KG1 (cell line): ENCODE data around the gene MAD1L1.
"Not testable (repeated sequence)": the region's sequence is repeated elsewhere in the genome, so short reads cannot be mapped to it uniquely, and the experiment has no call there.

Source experiments
- DNase-seq: peaks from one replicate; lab custom pipeline; 2025; lab: John Stamatoyannopoulos, UW

Gene MAD1L1

GRCh38 chr7:1938788-1939433 is 293.8 kb downstream of the MAD1L1 start:
- DNase-seq, result no peak

GRCh38 chr7:1937252-1937605 is 295.5 kb downstream of the MAD1L1 start:
- no peak for DNase-seq

GRCh38 chr7:1936531-1937251 is 296.1 kb downstream of the MAD1L1 start:
- no peak for DNase-seq

- no peak for DNase-seq
These were observed 296.8 kb downstream of the MAD1L1 start for GRCh38 chr7:1936006-1936310.

- no peak for DNase-seq
These were observed 297.4 kb downstream of the MAD1L1 start for GRCh38 chr7:1935176-1936005.

GRCh38 chr7:1934756-1935155 is 298.0 kb downstream of the MAD1L1 start:
- DNase-seq, result no peak

GRCh38 chr7:1934017-1934416 is 298.7 kb downstream of the MAD1L1 start:
- DNase-seq, result no peak

- no peak for DNase-seq
These were observed 299.5 kb downstream of the MAD1L1 start for GRCh38 chr7:1933066-1933750.

- DNase-seq, result no peak
These were observed 300.8 kb downstream of the MAD1L1 start for GRCh38 chr7:1931951-1932270.

- no peak for DNase-seq
These were observed 301.3 kb downstream of the MAD1L1 start for GRCh38 chr7:1931256-1931950.

- no peak for DNase-seq
These were observed 302.2 kb downstream of the MAD1L1 start for GRCh38 chr7:1930381-1931065.

- DNase-seq, result not testable (repeated sequence)
These were observed 303.3 kb downstream of the MAD1L1 start for GRCh38 chr7:1929349-1929925.

- no peak for DNase-seq
These were observed 303.9 kb downstream of the MAD1L1 start for GRCh38 chr7:1928645-1929348.

- DNase-seq, result no peak
These were observed 304.7 kb downstream of the MAD1L1 start for GRCh38 chr7:1927937-1928644.

- no peak for DNase-seq
These were observed 305.8 kb downstream of the MAD1L1 start for GRCh38 chr7:1926908-1927306.

GRCh38 chr7:1925973-1926907 is 306.5 kb downstream of the MAD1L1 start:
- no peak for DNase-seq

GRCh38 chr7:1925349-1925748 is 307.4 kb downstream of the MAD1L1 start:
- no peak for DNase-seq

- no peak for DNase-seq
These were observed 308.4 kb downstream of the MAD1L1 start for GRCh38 chr7:1924258-1924817.
